GM12878 (cell line): Measurements from ENCODE around the gene SYCP2. TPM values are rescaled to one million over a fixed set of nuclear protein-coding genes. Genes with fewer than 3 reads are reported as not detected.

Experiments used
- ATAC-seq: fragments of 200-7000 bp; cut with Tn5 transposase; 3 replicates; pipeline ENCODE4 v1.9.1; 2020; ENCODE audit warnings: mild to moderate bottlenecking, moderate library complexity
- BruUV-seq: library from RNA; stranded (reverse); fragments of 400-500 nt; replicated peaks from 2 replicates; lab custom pipeline; 2021; lab: Mats Ljungman, UMichigan
- CTCF ChIA-PET: fragments of 300-600 bp; sonication (Branson Sonifier 250); formaldehyde crosslinking; extraction: SDS; loops from one replicate; lab custom pipeline; 2021; ENCODE audit warnings: inconsistent platforms; lab: Yijun Ruan, JAX
- POLR2A ChIA-PET: fragments of 350-600 bp; formaldehyde crosslinking; extraction: SDS; loops from one replicate; lab custom pipeline; 2021; ENCODE audit warnings: inconsistent platforms; lab: Charles Lee
- RAD21 ChIA-PET: fragments of 300-600 bp; sonication (Branson Sonifier 250); formaldehyde crosslinking; loops from one replicate; lab custom pipeline; 2023; ENCODE audit warnings: antibody characterized with exemption; ENCODE audit not compliant: unreplicated experiment; lab: Charles Lee
- SMC1A ChIA-PET: fragments of 300-600 bp; sonication (Branson Sonifier 250); formaldehyde crosslinking; loops from one replicate; lab custom pipeline; 2023; ENCODE audit not compliant: unreplicated experiment, uncharacterized antibody; lab: Charles Lee
- DNase-seq: peaks from one replicate; pipeline ENCODE4 v3.0.0-alpha.2; 2011; ENCODE audit warnings: low read depth, low spot score
- FAIRE-seq: peaks from 3 replicates; lab custom pipeline; 2011; peaks lifted over from hg19 to GRCh38; lab: Jason Lieb, UNC
- H2AFZ ChIP-seq: 2 replicates; pipeline ENCODE4 v1.6.0; 2011; ENCODE audit warnings: low read depth, low read length, control low read depth; ENCODE audit not compliant: control insufficient read depth
- H3K27ac ChIP-seq: 2 replicates; pipeline ENCODE4 v1.5.1; 2011; ENCODE audit warnings: control low read depth; ENCODE audit not compliant: control insufficient read depth, insufficient read depth
- H3K27me3 ChIP-seq, 2 experiments: replicated peaks in 1 of 2; 2 replicates each; pipeline versions ENCODE4 v1.6.0 to v1.6.1; 2011; ENCODE audit warnings: low read length in 1 of 2; ENCODE audit not compliant: control insufficient read depth in 2 of 2, insufficient read depth in 2 of 2
- H3K36me3 ChIP-seq, 2 experiments: 2 replicates each; pipeline ENCODE4 v1.5.1; 2011; ENCODE audit warnings: low read length in 1 of 2; ENCODE audit not compliant: control insufficient read depth in 2 of 2, insufficient read depth in 2 of 2
- H3K4me1 ChIP-seq: 2 replicates; pipeline ENCODE4 v1.6.1; 2011; ENCODE audit warnings: mild to moderate bottlenecking, low read length, moderate library complexity, mixed read lengths; ENCODE audit not compliant: control insufficient read depth, insufficient read depth
- H3K4me2 ChIP-seq: 2 replicates; pipeline ENCODE4 v1.6.0; 2011; ENCODE audit warnings: control low read depth; ENCODE audit not compliant: control insufficient read depth, insufficient read depth
- H3K4me3 ChIP-seq: fragments of 200-600 bp; sonication (generic); 2 replicates; pipeline ENCODE4 v1.5.1; 2016
- H3K79me2 ChIP-seq: 2 replicates; pipeline ENCODE4 v1.6.0; 2011; ENCODE audit warnings: low read length; ENCODE audit not compliant: control insufficient read depth, insufficient read depth
- H3K9ac ChIP-seq: 2 replicates; pipeline ENCODE4 v1.8.0; 2011; ENCODE audit warnings: low read length, control low read depth, mixed read lengths; ENCODE audit not compliant: control insufficient read depth, insufficient read depth
- H3K9me3 ChIP-seq: replicated peaks from 3 replicates; pipeline ENCODE4 v1.5.1; 2011; ENCODE audit warnings: mild to moderate bottlenecking, low read length; ENCODE audit not compliant: control insufficient read depth, insufficient read depth
- H4K20me1 ChIP-seq: 2 replicates; pipeline ENCODE4 v1.6.0; 2011; ENCODE audit not compliant: control insufficient read depth, insufficient read depth
- ATF7 ChIP-seq: fragments of 450-650 bp; IDR thresholded peaks from 2 replicates; pipeline ENCODE4 v1.6.1; 2016; ENCODE audit warnings: low read depth, mild to moderate bottlenecking
- BCL11A ChIP-seq: IDR thresholded peaks from 2 replicates; pipeline ENCODE4 v1.6.1; 2011; ENCODE audit warnings: low read depth, low read length
- CHD1 ChIP-seq: IDR thresholded peaks from 2 replicates; pipeline ENCODE4 v1.6.1; 2012; ENCODE audit warnings: low read depth, low read length, improper control_type of control experiment
- CHD4 ChIP-seq: fragments of 200-600 bp; sonication (generic); IDR thresholded peaks from 2 replicates; pipeline ENCODE4 v1.6.1; 2016; ENCODE audit warnings: mild to moderate bottlenecking
- CREM ChIP-seq: IDR thresholded peaks from 2 replicates; pipeline ENCODE4 v1.6.1; 2014; ENCODE audit warnings: antibody characterized with exemption, low read depth
- DPF2 ChIP-seq: fragments of 450-650 bp; IDR thresholded peaks from 2 replicates; pipeline ENCODE4 v1.6.1; 2017; ENCODE audit warnings: mild to moderate bottlenecking
- GABPA ChIP-seq: IDR thresholded peaks from 2 replicates; pipeline ENCODE4 v1.6.1; 2014; ENCODE audit warnings: antibody characterized with exemption, low read depth, mild to moderate bottlenecking, inconsistent platforms
- IKZF2 ChIP-seq, 2 experiments: fragments of 450-650 bp; IDR thresholded peaks; 2 replicates each; pipeline ENCODE4 v1.6.1; 2017; ENCODE audit warnings: mild to moderate bottlenecking in 2 of 2, moderate library complexity in 2 of 2
- MTA2 ChIP-seq: fragments of 450-650 bp; IDR thresholded peaks from 2 replicates; pipeline ENCODE4 v1.6.1; 2016; ENCODE audit warnings: low read depth, mild to moderate bottlenecking, moderate library complexity
- NR2F1 ChIP-seq: fragments of 450-650 bp; conservative IDR thresholded peaks from 2 replicates; pipeline ENCODE4 v1.6.1; 2017; ENCODE audit warnings: mild to moderate bottlenecking
- RBBP5 ChIP-seq: fragments of 200-600 bp; sonication (generic); conservative IDR thresholded peaks from 2 replicates; pipeline ENCODE4 v1.6.1; 2016
- RCOR1 ChIP-seq: conservative IDR thresholded peaks from 2 replicates; pipeline ENCODE4 v1.6.1; 2012; ENCODE audit warnings: low read depth, low read length, improper control_type of control experiment
- SMAD1 ChIP-seq: fragments of 450-650 bp; IDR thresholded peaks from 2 replicates; pipeline ENCODE4 v1.6.1; 2018; ENCODE audit warnings: mild to moderate bottlenecking, low read depth; ENCODE audit not compliant: partially characterized antibody
- SPI1 ChIP-seq: IDR thresholded peaks from 2 replicates; pipeline ENCODE4 v1.6.1; 2011; ENCODE audit warnings: low read depth, mild to moderate bottlenecking, low read length, moderate library complexity, borderline replicate concordance; ENCODE audit not compliant: insufficient read depth
- SUZ12 ChIP-seq: fragments of 200-600 bp; sonication (generic); IDR thresholded peaks from one replicate; pipeline ENCODE4 v1.6.1; 2018; ENCODE audit warnings: antibody characterized with exemption, mild to moderate bottlenecking; ENCODE audit not compliant: unreplicated experiment
- TBL1XR1 ChIP-seq: IDR thresholded peaks from 2 replicates; pipeline ENCODE4 v1.6.1; 2012; ENCODE audit warnings: low read depth, low read length, improper control_type of control experiment
- TCF12 ChIP-seq: IDR thresholded peaks from 2 replicates; pipeline ENCODE4 v1.6.1; 2011; ENCODE audit warnings: low read depth, mild to moderate bottlenecking, low read length
- WGBS: methylation state at CpG from one replicate; pipeline ENCODE4 v1.1.6; 2016; ENCODE audit warnings: low lambda C conversion rate; ENCODE audit not compliant: insufficient replicate concordance, insufficient coverage; ENCODE audit errors: missing lambda C conversion rate; 5-methylcytosine and 5-hydroxymethylcytosine counted together
- in situ Hi-C: fragments of 300-500 bp; cut with MboI; formaldehyde crosslinking; loops from 9 replicates; pipeline ENCODE4 v1.14.3; 2018; ENCODE audit warnings: mixed read lengths
- intact Hi-C: fragments of 100-400 bp; cut with micrococcal nuclease; formaldehyde crosslinking; loops from one replicate; pipeline ENCODE4 v1.14.2; 2022; ENCODE audit not compliant: unreplicated experiment
- polyA plus RNA-seq, 11 experiments: library from polyadenylated mRNA; depleted of rRNA in 4 of 11; unstranded in 6 of 11; stranded (reverse) in 5 of 11; fragments of >200 nt; fragmentation: Nextera tagmentation in 4 of 11; fragmentation: Illumina TruSeq in 1 of 11; extraction: Ambion mirVana in 4 of 11; extraction: Trizol in 1 of 11; gene quantifications; 1 replicate in 1 of 11; 2 replicates in 10 of 11; pipeline versions ENCODE4 v1.2.1 to v1.2.3, GENCODE V29; 2011 to 2016; ENCODE audit warnings: inconsistent platforms in 2 of 11, missing spikeins in 2 of 11, low read depth in 1 of 11
- total RNA-seq, 4 experiments: library from RNA; depleted of rRNA in 3 of 4; stranded (reverse); fragments of >200 nt in 3 of 4; fragmentation: Illumina TruSeq in 1 of 4; extraction: Trizol in 1 of 4; gene quantifications; 2 replicates each; pipeline versions ENCODE4 v1.2.1 to v1.2.3, GENCODE V29; 2013 to 2021
- TF ChIP-seq, protein P1 (sequence below): fragments of 450-650 bp; formaldehyde crosslinking; IDR thresholded peaks from 2 replicates; pipeline ENCODE4 v1.4.0; 2020; ENCODE audit warnings: mild to moderate bottlenecking, moderate library complexity
- TF ChIP-seq, protein P2 (sequence below): fragments of 450-650 bp; IDR thresholded peaks from 2 replicates; pipeline ENCODE4 v1.6.1; 2014; ENCODE audit warnings: mild to moderate bottlenecking

The SYCP2 gene
- total and polyA plus RNA-seq, 10 of the 15 experiments (the other 5 are each of a cell fraction or from before 2014, with no cell fraction given), result 0.01 to 0.18 (median 0.09) TPM; not detected in 2

DNA sequence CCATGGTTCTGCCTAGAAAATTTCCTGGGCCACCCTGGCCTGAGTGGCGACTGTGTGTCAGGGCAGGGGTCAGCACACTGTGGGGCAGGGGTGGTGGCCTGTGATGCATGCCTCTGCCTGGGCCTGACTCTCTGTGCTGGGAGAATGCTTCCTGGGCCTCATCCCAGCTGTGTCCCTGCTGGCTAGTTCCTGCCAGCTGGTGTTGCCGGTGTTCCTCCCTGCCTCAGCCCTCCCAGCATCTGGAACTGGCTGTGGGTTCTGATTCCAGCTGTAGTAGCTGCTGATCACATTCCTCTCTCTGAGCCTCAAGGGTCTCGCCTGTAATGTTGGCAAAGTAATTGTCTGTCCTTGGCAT is 101.5 kb downstream of the SYCP2 start (continued):
- TF ChIP-seq, protein P1, sequence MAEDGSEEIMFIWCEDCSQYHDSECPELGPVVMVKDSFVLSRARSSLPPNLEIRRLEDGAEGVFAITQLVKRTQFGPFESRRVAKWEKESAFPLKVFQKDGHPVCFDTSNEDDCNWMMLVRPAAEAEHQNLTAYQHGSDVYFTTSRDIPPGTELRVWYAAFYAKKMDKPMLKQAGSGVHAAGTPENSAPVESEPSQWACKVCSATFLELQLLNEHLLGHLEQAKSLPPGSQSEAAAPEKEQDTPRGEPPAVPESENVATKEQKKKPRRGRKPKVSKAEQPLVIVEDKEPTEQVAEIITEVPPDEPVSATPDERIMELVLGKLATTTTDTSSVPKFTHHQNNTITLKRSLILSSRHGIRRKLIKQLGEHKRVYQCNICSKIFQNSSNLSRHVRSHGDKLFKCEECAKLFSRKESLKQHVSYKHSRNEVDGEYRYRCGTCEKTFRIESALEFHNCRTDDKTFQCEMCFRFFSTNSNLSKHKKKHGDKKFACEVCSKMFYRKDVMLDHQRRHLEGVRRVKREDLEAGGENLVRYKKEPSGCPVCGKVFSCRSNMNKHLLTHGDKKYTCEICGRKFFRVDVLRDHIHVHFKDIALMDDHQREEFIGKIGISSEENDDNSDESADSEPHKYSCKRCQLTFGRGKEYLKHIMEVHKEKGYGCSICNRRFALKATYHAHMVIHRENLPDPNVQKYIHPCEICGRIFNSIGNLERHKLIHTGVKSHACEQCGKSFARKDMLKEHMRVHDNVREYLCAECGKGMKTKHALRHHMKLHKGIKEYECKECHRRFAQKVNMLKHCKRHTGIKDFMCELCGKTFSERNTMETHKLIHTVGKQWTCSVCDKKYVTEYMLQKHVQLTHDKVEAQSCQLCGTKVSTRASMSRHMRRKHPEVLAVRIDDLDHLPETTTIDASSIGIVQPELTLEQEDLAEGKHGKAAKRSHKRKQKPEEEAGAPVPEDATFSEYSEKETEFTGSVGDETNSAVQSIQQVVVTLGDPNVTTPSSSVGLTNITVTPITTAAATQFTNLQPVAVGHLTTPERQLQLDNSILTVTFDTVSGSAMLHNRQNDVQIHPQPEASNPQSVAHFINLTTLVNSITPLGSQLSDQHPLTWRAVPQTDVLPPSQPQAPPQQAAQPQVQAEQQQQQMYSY, result no peak
- no peak for TF ChIP-seq RCOR1

DNA sequence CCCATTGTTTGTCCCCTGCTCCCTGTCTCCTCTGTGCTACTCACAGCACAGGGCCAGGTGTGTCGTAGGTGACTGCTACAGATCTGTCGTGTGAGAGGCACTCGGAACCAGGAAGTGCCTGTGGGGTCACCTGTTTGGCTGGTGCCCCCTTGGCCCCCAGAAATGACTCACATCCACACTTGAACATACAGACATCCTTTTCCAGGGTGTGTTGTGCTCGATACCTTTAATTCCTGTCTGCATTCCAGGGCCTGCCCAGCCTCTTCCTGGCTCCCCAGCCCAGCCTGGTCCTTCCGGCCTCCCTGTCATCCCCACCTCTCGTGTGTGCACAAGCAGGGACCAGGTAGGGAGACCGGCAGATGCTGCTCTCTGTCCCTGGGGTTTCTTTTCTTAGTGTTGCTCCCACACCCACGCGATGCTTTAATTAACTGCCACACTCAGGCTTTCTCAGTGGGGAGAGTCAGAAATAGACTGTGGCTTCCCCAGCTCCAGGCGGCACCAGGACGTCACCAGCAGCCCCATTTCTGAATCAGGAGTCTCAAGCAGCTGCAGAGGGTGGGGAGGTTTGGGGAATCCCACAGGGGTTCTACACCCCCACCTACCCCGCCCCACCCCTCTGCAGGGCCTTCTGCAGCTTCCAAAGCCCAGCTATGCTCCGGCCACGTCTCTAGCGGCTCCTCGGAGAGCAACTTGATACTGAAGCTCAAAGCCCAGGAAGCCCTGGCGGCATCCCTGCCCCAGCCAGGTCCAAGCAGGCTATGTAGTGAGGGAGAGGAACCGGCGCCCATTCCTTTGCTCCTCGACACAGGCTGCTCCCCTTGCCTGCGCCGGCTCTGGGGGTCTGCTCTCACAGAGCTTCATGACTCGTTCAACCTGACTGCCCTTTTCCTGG is 102.2 kb downstream of the SYCP2 start:
- ChIA-PET POLR2A (interaction anchor here (1.0 kb wide), 1 partner anchor 9 kb away, joined by 3 read pairs; no protein-coding TSS in a partner anchor), RAD21 (interaction anchor here (1.2 kb wide), 1 partner anchor 48 kb away, joined by 3 read pairs; no protein-coding TSS in a partner anchor), SMC1A (interaction anchor here (0.9 to 2.0 kb wide), 2 partner anchors 48 to 115 kb away, joined by 3 to 6 read pairs; no protein-coding TSS in a partner anchor), CTCF (interaction anchor here (1.4 kb wide), 1 partner anchor 103 kb away, joined by 3 read pairs; no protein-coding TSS in a partner anchor)
- FAIRE-seq (no peak), DNase-seq (peak; percentile 8), ATAC-seq (peak; percentile 54)
- BruUV-seq, result no TSS peak
- Histone ChIP-seq H3K27ac (no peak overlapping the region), H3K4me1 (peaks cover 11% of the 10 kb centered on the region), H3K27me3 (peaks cover 0 to 2% of the 10 kb centered on the region in 2 experiments; a peak in 2 of 4 replicates), H3K79me2 (no peaks in the 10 kb centered on the region), H2AFZ (no peak overlapping the region), H3K36me3 (no peaks in the 10 kb centered on the region), H3K4me3 (no peak overlapping the region), H3K9me3 (no peaks in the 10 kb centered on the region), H4K20me1 (no peaks in the 10 kb centered on the region), H3K9ac (no peak overlapping the region), H3K4me2 (no peak overlapping the region; the same call in 1 of the 2 replicates)
- in situ Hi-C loops, result no loop called here
- intact Hi-C loops, result no loop called here
- WGBS, result 43% methylated on average over 22 of the region's 23 CpGs
- peak; percentile 82 for TF ChIP-seq TCF12
- TF ChIP-seq, protein P2, sequence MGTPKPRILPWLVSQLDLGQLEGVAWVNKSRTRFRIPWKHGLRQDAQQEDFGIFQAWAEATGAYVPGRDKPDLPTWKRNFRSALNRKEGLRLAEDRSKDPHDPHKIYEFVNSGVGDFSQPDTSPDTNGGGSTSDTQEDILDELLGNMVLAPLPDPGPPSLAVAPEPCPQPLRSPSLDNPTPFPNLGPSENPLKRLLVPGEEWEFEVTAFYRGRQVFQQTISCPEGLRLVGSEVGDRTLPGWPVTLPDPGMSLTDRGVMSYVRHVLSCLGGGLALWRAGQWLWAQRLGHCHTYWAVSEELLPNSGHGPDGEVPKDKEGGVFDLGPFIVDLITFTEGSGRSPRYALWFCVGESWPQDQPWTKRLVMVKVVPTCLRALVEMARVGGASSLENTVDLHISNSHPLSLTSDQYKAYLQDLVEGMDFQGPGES, result no peak
- TF ChIP-seq NR2F1, result peak; percentile 57
- TF ChIP-seq IKZF2 (IDR thresholded peaks at IDR 0.05), result peak; percentile 51 to 58; a peak in 2 of 4 replicates
- TF ChIP-seq CREM, result 0 out of 2 replicates have a peak, but pooled peaks have one; percentile 9
- TF ChIP-seq ATF7, result peak; percentile 38; the same call in 1 of the 2 replicates
- TF ChIP-seq DPF2, result peak; percentile 25; the same call in 1 of the 2 replicates
- peak; percentile 14; the same call in 1 of the 2 replicates for TF ChIP-seq SPI1
- TF ChIP-seq BCL11A, result peak; percentile 85
- TF ChIP-seq RBBP5, result no peak
- TF ChIP-seq TBL1XR1, result peak; percentile 84
- TF ChIP-seq CHD4, result no peak
- no peak for TF ChIP-seq SMAD1
- TF ChIP-seq GABPA, result no peak
- peak; percentile 64 for TF ChIP-seq MTA2
- no peak for TF ChIP-seq SUZ12
- TF ChIP-seq CHD1, result no peak
